T-cell (primary cell): Measurements from ENCODE around the gene FAM184B. TPM values are rescaled to one million over a fixed set of nuclear protein-coding genes. Genes with fewer than 3 reads are reported as not detected.
"Not testable (repeated sequence)": the region's sequence is repeated elsewhere in the genome, so short reads cannot be mapped to it uniquely, and the experiment has no call there.

Source experiments
- ATAC-seq, 4 experiments: fragments of 200-7000 bp in 3 of 4; fragments of 150-1000 bp in 1 of 4; cut with Tn5 transposase; replicated peaks in 1 of 4; 1 replicate in 3 of 4; 2 replicates in 1 of 4; pipeline ENCODE4 v1.10.0; 2021; ENCODE audit warnings: moderate library complexity in 3 of 4, mild to moderate bottlenecking in 2 of 4, moderate number of reproducible peaks in 1 of 4
- CTCF ChIA-PET, 2 donors: fragments of 300-600 bp; sonication (Branson Sonifier 250); formaldehyde crosslinking; loops; one replicate each; lab custom pipeline; 2022; ENCODE audit warnings: antibody characterized with exemption in 2 of 2; lab: Charles Lee
- POLR2A ChIA-PET, 2 donors: fragments of 300-600 bp; sonication (Branson Sonifier 250); formaldehyde crosslinking; loops; one replicate each; lab custom pipeline; 2022; ENCODE audit warnings: antibody characterized with exemption in 2 of 2; lab: Charles Lee
- DNase-seq, 35 experiments: peaks; one replicate each; pipeline versions ENCODE4 v3.0.0 to v3.0.0-alpha.2; 2013 to 2023
- H3K27ac ChIP-seq: one replicate; pipeline ENCODE4 v1.5.1; 2013; ENCODE audit warnings: low read length
- H3K27me3 ChIP-seq, 2 experiments: replicated peaks in 1 of 2; 1 replicate in 1 of 2; 2 replicates in 1 of 2; pipeline versions ENCODE4 v1.6.1 to v1.7.0; 2013; ENCODE audit warnings: low read length in 1 of 2, mixed read lengths in 1 of 2; ENCODE audit not compliant: control insufficient read depth in 2 of 2, insufficient read depth in 2 of 2; ENCODE audit errors: extremely low read depth in 1 of 2
- H3K36me3 ChIP-seq, 2 donors: 1 replicate in 1 of 2; 2 replicates in 1 of 2; pipeline versions ENCODE4 v1.6.1 to v1.7.0; 2013; ENCODE audit warnings: low read length in 1 of 2; ENCODE audit not compliant: control insufficient read depth in 2 of 2, insufficient read depth in 1 of 2; ENCODE audit errors: extremely low read depth in 1 of 2
- H3K4me1 ChIP-seq, 2 experiments: 1 replicate in 1 of 2; 2 replicates in 1 of 2; pipeline versions ENCODE4 v1.6.1 to v1.7.0; 2013; ENCODE audit warnings: low read length in 2 of 2, mixed read lengths in 1 of 2; ENCODE audit not compliant: insufficient read depth in 2 of 2, control insufficient read depth in 1 of 2; ENCODE audit errors: extremely low read depth in 1 of 2
- H3K4me3 ChIP-seq, 2 donors: 1 replicate in 1 of 2; 2 replicates in 1 of 2; pipeline versions ENCODE4 v1.5.1 to v1.7.0; 2013; ENCODE audit warnings: mild to moderate bottlenecking in 2 of 2, low read length in 1 of 2, moderate library complexity in 1 of 2; ENCODE audit not compliant: control insufficient read depth in 1 of 2; ENCODE audit errors: extremely low read depth in 1 of 2
- H3K9me3 ChIP-seq: 2 replicates; pipeline ENCODE4 v1.7.0; 2013
- H3K27ac Mint-ChIP-seq, 2 donors: one replicate each; pipeline ENCODE4 v1.8.0; 2020 to 2021; ENCODE audit warnings: mild to moderate bottlenecking in 2 of 2, mixed read lengths in 2 of 2
- H3K27me3 Mint-ChIP-seq, 2 donors: one replicate each; pipeline ENCODE4 v1.8.0; 2021 to 2022; ENCODE audit warnings: mixed read lengths in 2 of 2
- H3K36me3 Mint-ChIP-seq: one replicate; pipeline ENCODE4 v1.8.0; 2021; ENCODE audit warnings: mixed read lengths
- H3K4me1 Mint-ChIP-seq, 3 donors: one replicate each; pipeline ENCODE4 v1.8.0; 2020 to 2022; ENCODE audit warnings: mixed read lengths in 3 of 3, mild to moderate bottlenecking in 1 of 3
- H3K4me3 Mint-ChIP-seq, 3 donors: one replicate each; pipeline ENCODE4 v1.8.0; 2020 to 2022; ENCODE audit warnings: mild to moderate bottlenecking in 3 of 3, mixed read lengths in 3 of 3, moderate library complexity in 3 of 3
- H3K9me3 Mint-ChIP-seq, 3 donors: one replicate each; pipeline ENCODE4 v1.8.0; 2020 to 2022; ENCODE audit warnings: mixed read lengths in 3 of 3
- WGBS: methylation state at CpG from one replicate; pipeline ENCODE4 v1.1.5; 2013; ENCODE audit warnings: missing lambda C conversion rate; ENCODE audit not compliant: insufficient coverage; 5-methylcytosine and 5-hydroxymethylcytosine counted together
- total RNA-seq, 35 experiments: library from RNA in 6 of 35; stranded (reverse) in 6 of 35; fragments of 120-200 nt in 1 of 35; gene quantifications; one replicate each; pipeline versions ENCODE4 v1.2.1 to v1.2.4 and lab custom pipeline; 2013 to 2026

The FAM184B gene
- total RNA-seq, 5 donors from 2014 or later (not counting 1 experiment from before 2014, with no cell fraction given): 0.03 to 0.09 (median 0.06) TPM; not detected in 2

GRCh38 chr4:17690135-17690534, 91.3 kb downstream of the FAM184B start:
- DNase-seq (no peak), ATAC-seq (no peak)
- Mint-ChIP-seq H3K27me3 (peaks cover 0 to 6% of the 10 kb centered on the region in 2 donors), H3K36me3 (no peaks in the 10 kb centered on the region), H3K27ac (no peak overlapping the region), H3K4me3 (no peak overlapping the region), H3K9me3 (peaks cover 0 to 4% (median 0%) of the 10 kb centered on the region in 3 donors), H3K4me1 (no peaks in the 10 kb centered on the region)
- WGBS: 78% methylated on average over 4 of the region's 5 CpGs
- ChIA-PET POLR2A (no interaction called here), CTCF (interaction anchor here in 1 of 2 donors (0.6 kb wide), 1 partner anchor 58 kb away, joined by 4 read pairs; no protein-coding TSS in a partner anchor)
- Histone ChIP-seq H3K4me1 (no peaks in the 10 kb centered on the region), H3K4me3 (no peak overlapping the region), H3K27me3 (peaks cover 0 to 2% of the 10 kb centered on the region in 2 experiments), H3K36me3 (no peaks in the 10 kb centered on the region), H3K9me3 (no peaks in the 10 kb centered on the region), H3K27ac (no peak overlapping the region)

GRCh38 chr4:17688011-17688441, 93.4 kb downstream of the FAM184B start:
- Mint-ChIP-seq H3K27ac (no peak overlapping the region), H3K9me3 (no peaks in the 10 kb centered on the region), H3K4me3 (no peak overlapping the region), H3K36me3 (no peaks in the 10 kb centered on the region), H3K27me3 (no peaks in the 10 kb centered on the region), H3K4me1 (no peaks in the 10 kb centered on the region)
- no peak for ATAC-seq
- H3K4me3 ChIP-seq: no peak overlapping the region
- no peaks in the 10 kb centered on the region for H3K9me3 ChIP-seq
- DNase-seq: no peak
- WGBS: 66% methylated on average over 4 of the region's 9 CpGs
- peaks cover 0 to 3% of the 10 kb centered on the region in 2 experiments for H3K27me3 ChIP-seq
- POLR2A ChIA-PET: no interaction called here
- H3K27ac ChIP-seq: no peak overlapping the region
- no peaks in the 10 kb centered on the region for H3K4me1 ChIP-seq
- H3K36me3 ChIP-seq: no peaks in the 10 kb centered on the region
- CTCF ChIA-PET: interaction anchor here in 1 of 2 donors (0.7 kb wide), 1 partner anchor 932 kb away, joined by 3 read pairs; no protein-coding TSS in a partner anchor

GRCh38 chr4:17687237-17687857, 94.1 kb downstream of the FAM184B start:
- H3K36me3 ChIP-seq: no peaks in the 10 kb centered on the region
- H3K9me3 ChIP-seq: no peaks in the 10 kb centered on the region
- Mint-ChIP-seq H3K9me3 (no peaks in the 10 kb centered on the region), H3K27me3 (no peaks in the 10 kb centered on the region), H3K4me1 (no peaks in the 10 kb centered on the region), H3K4me3 (no peak overlapping the region), H3K36me3 (no peaks in the 10 kb centered on the region), H3K27ac (no peak overlapping the region)
- CTCF ChIA-PET: no interaction called here
- no peak overlapping the region for H3K4me3 ChIP-seq
- no peaks in the 10 kb centered on the region for H3K4me1 ChIP-seq
- DNase-seq (no peak), ATAC-seq (no peak)
- H3K27me3 ChIP-seq: peaks cover 0 to 3% of the 10 kb centered on the region in 2 experiments
- POLR2A ChIA-PET: no interaction called here
- 87% methylated on average over 9 of the region's 10 CpGs for WGBS
- no peak overlapping the region for H3K27ac ChIP-seq

- H3K36me3 Mint-ChIP-seq, H3K4me1 Mint-ChIP-seq, DNase-seq, H3K9me3 Mint-ChIP-seq, H3K27ac ChIP-seq, CTCF ChIA-PET, H3K27me3 Mint-ChIP-seq, POLR2A ChIA-PET, H3K27me3 ChIP-seq, H3K4me1 ChIP-seq, H3K4me3 ChIP-seq, H3K4me3 Mint-ChIP-seq, ATAC-seq, H3K36me3 ChIP-seq, H3K9me3 ChIP-seq, H3K27ac Mint-ChIP-seq: not testable (repeated sequence)
- no CpG with 5 or more reads among the region's 4 CpGs for WGBS
Measured at GRCh38 chr4:17684648-17685047, 96.8 kb downstream of the FAM184B start.

GRCh38 chr4:17682222-17682566, 99.2 kb downstream of the FAM184B start:
- H3K4me3 Mint-ChIP-seq: no peak overlapping the region
- Histone ChIP-seq H3K36me3 (no peaks in the 10 kb centered on the region), H3K27ac (no peak overlapping the region), H3K27me3 (peaks cover 0 to 8% of the 10 kb centered on the region in 2 experiments), H3K4me1 (no peaks in the 10 kb centered on the region), H3K9me3 (no peaks in the 10 kb centered on the region), H3K4me3 (no peak overlapping the region)
- H3K36me3 Mint-ChIP-seq: no peaks in the 10 kb centered on the region
- H3K4me1 Mint-ChIP-seq: no peaks in the 10 kb centered on the region
- no peaks in the 10 kb centered on the region for H3K9me3 Mint-ChIP-seq
- no peak overlapping the region for H3K27ac Mint-ChIP-seq
- no CpG with 5 or more reads among the region's 2 CpGs for WGBS
- no peak for DNase-seq
- no peak for ATAC-seq
- POLR2A ChIA-PET: no interaction called here
- H3K27me3 Mint-ChIP-seq: no peaks in the 10 kb centered on the region
- CTCF ChIA-PET: no interaction called here

GRCh38 chr4:17681281-17682221, 99.9 kb downstream of the FAM184B start:
- H3K4me3 Mint-ChIP-seq: no peak overlapping the region
- no peaks in the 10 kb centered on the region for H3K4me1 Mint-ChIP-seq
- Histone ChIP-seq H3K27ac (no peak overlapping the region), H3K9me3 (no peaks in the 10 kb centered on the region), H3K36me3 (no peaks in the 10 kb centered on the region), H3K4me3 (no peak overlapping the region), H3K4me1 (no peaks in the 10 kb centered on the region), H3K27me3 (peaks cover 0 to 8% of the 10 kb centered on the region in 2 experiments)
- no peaks in the 10 kb centered on the region for H3K36me3 Mint-ChIP-seq
- ChIA-PET POLR2A (no interaction called here), CTCF (no interaction called here)
- H3K27me3 Mint-ChIP-seq: no peaks in the 10 kb centered on the region
- H3K27ac Mint-ChIP-seq: no peak overlapping the region
- H3K9me3 Mint-ChIP-seq: no peaks in the 10 kb centered on the region
- 49% methylated on average over 2 of the region's 7 CpGs for WGBS
- DNase-seq (no peak), ATAC-seq (no peak)
